Testis (tissue), 3 donors: ENCODE results near the gene PRMT5. TPM values are rescaled to one million over a fixed set of nuclear protein-coding genes. Genes with fewer than 3 reads are reported as not detected.

ENCODE experiments used
- DNase-seq: peaks from one replicate; pipeline ENCODE4 v3.0.0-alpha.2; 2019
- H3K27ac ChIP-seq, 2 donors: fragments of 200-600 bp; sonication (generic); one replicate each; pipeline ENCODE4 v1.5.1; 2019
- H3K27me3 ChIP-seq: fragments of 200-600 bp; sonication (generic); one replicate; pipeline ENCODE4 v1.5.1; 2019
- H3K36me3 ChIP-seq: fragments of 200-600 bp; sonication (generic); one replicate; pipeline ENCODE4 v1.5.1; 2017; ENCODE audit warnings: low read depth; ENCODE audit errors: missing control alignments
- H3K4me1 ChIP-seq: fragments of 200-600 bp; sonication (generic); one replicate; pipeline ENCODE4 v1.5.1; 2019
- H3K4me3 ChIP-seq, 2 donors: fragments of 200-600 bp; sonication (generic); one replicate each; pipeline ENCODE4 v1.5.1; 2017 to 2019
- H3K9me3 ChIP-seq: fragments of 200-600 bp; sonication (generic); one replicate; pipeline ENCODE4 v1.5.1; 2017
- CTCF ChIP-seq, 3 experiments: fragments of 450-650 bp in 2 of 3; fragments of 200-600 bp in 1 of 3; sonication (generic) in 1 of 3; IDR thresholded peaks; one replicate each; pipeline ENCODE4 v1.5.1; 2016 to 2019; ENCODE audit warnings: antibody characterized with exemption in 3 of 3, mild to moderate bottlenecking in 2 of 3, moderate library complexity in 1 of 3
- POLR2A ChIP-seq: fragments of 450-650 bp; IDR thresholded peaks from one replicate; pipeline ENCODE4 v1.6.1; 2017; ENCODE audit warnings: antibody characterized with exemption, mild to moderate bottlenecking, moderate library complexity
- WGBS, 2 donors: methylation state at CpG; one replicate each; pipeline ENCODE4 v1.1.5; 2018; 5-methylcytosine and 5-hydroxymethylcytosine counted together
- intact Hi-C: fragments of 100-400 bp; cut with DNase I; formaldehyde crosslinking; loops from one replicate; pipeline ENCODE4 v1.15.1; 2023; ENCODE audit warnings: low total_unique reads
- polyA plus RNA-seq: library from polyadenylated mRNA; stranded (reverse); fragments of 350-450 nt; fragmentation: Illumina TruSeq; extraction: RNeasy Lipid Tissue Mini Kit (QIAGEN cat#74804); gene quantifications from one replicate; pipeline ENCODE4 v1.2.3, GENCODE V29; 2014; ENCODE audit warnings: low read depth, low replicate concordance; ENCODE audit not compliant: insufficient read depth
- total RNA-seq, 2 donors: library from RNA; depleted of rRNA; stranded (reverse); fragments of >200 nt; gene quantifications; one replicate each; pipeline ENCODE4 v1.2.3, GENCODE V29; 2016

The PRMT5 gene
- total and polyA plus RNA-seq, 3 donors from 2014 or later, result 62.4 to 76.8 (median 73.9) TPM

GRCh38 chr14:22900081-22900799 is 28.9 kb downstream of the PRMT5 start:
- Histone ChIP-seq H3K27ac (no peak overlapping the region), H3K4me1 (no peaks in the 10 kb centered on the region), H3K4me3 (no peak overlapping the region), H3K27me3 (no peaks in the 10 kb centered on the region), H3K36me3 (no peaks in the 10 kb centered on the region), H3K9me3 (no peaks in the 10 kb centered on the region)
- intact Hi-C loops, result no loop called here
- 48 to 54% methylated on average over 3 of the region's 3 CpGs for WGBS, 2 donors
- peak; percentile 51 for DNase-seq
- TF ChIP-seq POLR2A (no peak), CTCF (IDR thresholded peaks at IDR 0.05) (peak in 1 of 3 experiments; percentile 45)

GRCh38 chr14:22898302-22899090 is 30.7 kb downstream of the PRMT5 start:
- Histone ChIP-seq H3K4me3 (no peak overlapping the region), H3K36me3 (no peaks in the 10 kb centered on the region), H3K4me1 (no peaks in the 10 kb centered on the region), H3K27ac (no peak overlapping the region), H3K27me3 (no peaks in the 10 kb centered on the region), H3K9me3 (no peaks in the 10 kb centered on the region)
- no peak for TF ChIP-seq POLR2A
- no peak for DNase-seq
- intact Hi-C loops, result no loop called here
- WGBS, 2 donors, result 73 to 74% methylated on average over 8 of the region's 8 CpGs

GRCh38 chr14:22897357-22897756 is 31.8 kb downstream of the PRMT5 start:
- no peaks in the 10 kb centered on the region for H3K9me3 ChIP-seq
- H3K36me3 ChIP-seq, result no peaks in the 10 kb centered on the region
- 87 to 96% methylated on average over 1 of the region's 1 CpG for WGBS, 2 donors
- no peak for TF ChIP-seq CTCF (IDR thresholded peaks at IDR 0.05)
- TF ChIP-seq POLR2A, result no peak
- H3K4me3 ChIP-seq, result no peak overlapping the region
- intact Hi-C loops, result no loop called here
- no peaks in the 10 kb centered on the region for H3K4me1 ChIP-seq
- no peak overlapping the region for H3K27ac ChIP-seq
- no peak for DNase-seq
- H3K27me3 ChIP-seq, result no peaks in the 10 kb centered on the region

GRCh38 chr14:22896760-22897159 is 32.4 kb downstream of the PRMT5 start:
- no peak for TF ChIP-seq POLR2A
- TF ChIP-seq CTCF (IDR thresholded peaks at IDR 0.05), result no peak
- DNase-seq, result no peak
- Histone ChIP-seq H3K4me1 (no peaks in the 10 kb centered on the region), H3K36me3 (no peaks in the 10 kb centered on the region), H3K9me3 (no peaks in the 10 kb centered on the region), H3K4me3 (no peak overlapping the region), H3K27ac (no peak overlapping the region), H3K27me3 (no peaks in the 10 kb centered on the region)
- intact Hi-C loops, result no loop called here
- 80 to 93% methylated on average over 3 of the region's 3 CpGs for WGBS, 2 donors

GRCh38 chr14:22896356-22896755 is 32.8 kb downstream of the PRMT5 start:
- Histone ChIP-seq H3K4me3 (no peak overlapping the region), H3K9me3 (no peaks in the 10 kb centered on the region), H3K36me3 (no peaks in the 10 kb centered on the region), H3K27ac (no peak overlapping the region), H3K27me3 (no peaks in the 10 kb centered on the region), H3K4me1 (no peaks in the 10 kb centered on the region)
- DNase-seq, result no peak
- intact Hi-C loops, result no loop called here
- 35 to 53% methylated on average over 5 of the region's 5 CpGs for WGBS, 2 donors
- no peak for TF ChIP-seq POLR2A
- TF ChIP-seq CTCF (IDR thresholded peaks at IDR 0.05), result no peak
